ENCODE results near the gene ABCA4.
A peak's percentile ranks its signal among the peaks of the same experiment; 100 is the strongest.

ABCA4 gene

GRCh38 chr1:94104776-94105580, 16.0 kb downstream of the ABCA4 start:
- Histone ChIP-seq H3K9ac (ENCODE audit: insufficient read length) (no peak overlapping the region), H3K27ac (no peak overlapping the region), H3K4me3 (peak overlapping the region; percentile 52; the same call in 1 of the 2 replicates), H3K9me3 (ENCODE audit: low read depth, low read length) (no peaks in the 10 kb centered on the region), H3K36me3 (ENCODE audit: insufficient read depth, low read length) (no peaks in the 10 kb centered on the region)
- no peak for DNase-seq (ENCODE audit: low read depth, low spot score)
- TF ChIP-seq FOXP2 (optimal IDR thresholded peaks at IDR 0.05; ENCODE audit: control extremely low read depth, extremely low read length, insufficient read depth) (no peak), EZH2 (IDR thresholded peaks at IDR 0.05) (no peak), POLR2AphosphoS5 (IDR thresholded peaks at IDR 0.05; ENCODE audit: borderline replicate concordance, low read depth, low read length) (no peak)

GRCh38 chr1:94104127-94104684, 16.7 kb downstream of the ABCA4 start:
- no peaks in the 10 kb centered on the region for H3K9me3 ChIP-seq (ENCODE audit: low read depth, low read length)
- DNase-seq (ENCODE audit: low read depth, low spot score), result no peak
- no peak overlapping the region for H3K4me3 ChIP-seq
- H3K27ac ChIP-seq, result no peak overlapping the region
- no peak for TF ChIP-seq EZH2 (IDR thresholded peaks at IDR 0.05)
- no peaks in the 10 kb centered on the region for H3K36me3 ChIP-seq (ENCODE audit: insufficient read depth, low read length)
- no peak overlapping the region for H3K9ac ChIP-seq (ENCODE audit: insufficient read length)

GRCh38 chr1:94103608-94104007, 17.3 kb downstream of the ABCA4 start:
- no peaks in the 10 kb centered on the region for H3K36me3 ChIP-seq (ENCODE audit: insufficient read depth, low read length)
- no peak for DNase-seq (ENCODE audit: low read depth, low spot score)
- no peak for TF ChIP-seq POLR2AphosphoS5 (IDR thresholded peaks at IDR 0.05; ENCODE audit: borderline replicate concordance, low read depth, low read length)
- TF ChIP-seq FOXP2 (optimal IDR thresholded peaks at IDR 0.05; ENCODE audit: control extremely low read depth, extremely low read length, insufficient read depth), result no peak
- TF ChIP-seq EZH2 (IDR thresholded peaks at IDR 0.05), result no peak
- no peak overlapping the region for H3K4me3 ChIP-seq
- H3K27ac ChIP-seq, result no peak overlapping the region
- H3K9me3 ChIP-seq (ENCODE audit: low read depth, low read length), result no peaks in the 10 kb centered on the region
- H3K9ac ChIP-seq (ENCODE audit: insufficient read length), result no peak overlapping the region

- H3K4me3 ChIP-seq, result no peak overlapping the region
- no peaks in the 10 kb centered on the region for H3K9me3 ChIP-seq (ENCODE audit: low read depth, low read length)
- DNase-seq (ENCODE audit: low read depth, low spot score), result no peak
- no peak overlapping the region for H3K9ac ChIP-seq (ENCODE audit: insufficient read length)
- no peaks in the 10 kb centered on the region for H3K36me3 ChIP-seq (ENCODE audit: insufficient read depth, low read length)
- H3K27ac ChIP-seq, result no peak overlapping the region
- no peak for TF ChIP-seq EZH2 (IDR thresholded peaks at IDR 0.05)
- no peak for TF ChIP-seq FOXP2 (optimal IDR thresholded peaks at IDR 0.05; ENCODE audit: control extremely low read depth, extremely low read length, insufficient read depth)
- TF ChIP-seq POLR2AphosphoS5 (IDR thresholded peaks at IDR 0.05; ENCODE audit: borderline replicate concordance, low read depth, low read length), result no peak
Measured at GRCh38 chr1:94101613-94102525, 19.1 kb downstream of the ABCA4 start.

- no peak for DNase-seq (ENCODE audit: low read depth, low spot score)
- TF ChIP-seq POLR2AphosphoS5 (IDR thresholded peaks at IDR 0.05; ENCODE audit: borderline replicate concordance, low read depth, low read length) (no peak), FOXP2 (optimal IDR thresholded peaks at IDR 0.05; ENCODE audit: control extremely low read depth, extremely low read length, insufficient read depth) (no peak), EZH2 (IDR thresholded peaks at IDR 0.05) (no peak)
- H3K36me3 ChIP-seq (ENCODE audit: insufficient read depth, low read length), result no peaks in the 10 kb centered on the region
- no peak overlapping the region for H3K27ac ChIP-seq
- no peak overlapping the region for H3K9ac ChIP-seq (ENCODE audit: insufficient read length)
- H3K4me3 ChIP-seq, result no peak overlapping the region
- no peaks in the 10 kb centered on the region for H3K9me3 ChIP-seq (ENCODE audit: low read depth, low read length)
Measured at GRCh38 chr1:94100785-94101612, 19.9 kb downstream of the ABCA4 start.

GRCh38 chr1:94100129-94100784, 20.7 kb downstream of the ABCA4 start:
- DNase-seq (ENCODE audit: low read depth, low spot score), result no peak
- no peak overlapping the region for H3K9ac ChIP-seq (ENCODE audit: insufficient read length)
- no peak overlapping the region for H3K27ac ChIP-seq
- H3K36me3 ChIP-seq (ENCODE audit: insufficient read depth, low read length), result no peaks in the 10 kb centered on the region
- no peaks in the 10 kb centered on the region for H3K9me3 ChIP-seq (ENCODE audit: low read depth, low read length)
- no peak for TF ChIP-seq FOXP2 (optimal IDR thresholded peaks at IDR 0.05; ENCODE audit: control extremely low read depth, extremely low read length, insufficient read depth)
- no peak for TF ChIP-seq EZH2 (IDR thresholded peaks at IDR 0.05)
- TF ChIP-seq POLR2AphosphoS5 (IDR thresholded peaks at IDR 0.05; ENCODE audit: borderline replicate concordance, low read depth, low read length), result no peak
- H3K4me3 ChIP-seq, result no peak overlapping the region

- Histone ChIP-seq H3K9me3 (ENCODE audit: low read depth, low read length) (no peaks in the 10 kb centered on the region), H3K36me3 (ENCODE audit: insufficient read depth, low read length) (no peaks in the 10 kb centered on the region), H3K27ac (no peak overlapping the region), H3K4me3 (no peak overlapping the region), H3K9ac (ENCODE audit: insufficient read length) (no peak overlapping the region)
- TF ChIP-seq EZH2 (IDR thresholded peaks at IDR 0.05) (no peak), FOXP2 (optimal IDR thresholded peaks at IDR 0.05; ENCODE audit: control extremely low read depth, extremely low read length, insufficient read depth) (no peak), POLR2AphosphoS5 (IDR thresholded peaks at IDR 0.05; ENCODE audit: borderline replicate concordance, low read depth, low read length) (no peak)
- DNase-seq (ENCODE audit: low read depth, low spot score), result no peak
Measured at GRCh38 chr1:94099303-94099702, 21.6 kb downstream of the ABCA4 start.

Measured in SK-N-MC (cell line).